HG03039 (cell line): ENCODE measurements around the gene PSMG3.

Experiments
- ATAC-seq: cut with Tn5 transposase; IDR thresholded peaks from one replicate; pipeline ENCODE4 v1.9.1; 2021; ENCODE audit warnings: mild to moderate bottlenecking, moderate library complexity; ENCODE audit not compliant: unreplicated experiment

PSMG3 gene

DNA sequence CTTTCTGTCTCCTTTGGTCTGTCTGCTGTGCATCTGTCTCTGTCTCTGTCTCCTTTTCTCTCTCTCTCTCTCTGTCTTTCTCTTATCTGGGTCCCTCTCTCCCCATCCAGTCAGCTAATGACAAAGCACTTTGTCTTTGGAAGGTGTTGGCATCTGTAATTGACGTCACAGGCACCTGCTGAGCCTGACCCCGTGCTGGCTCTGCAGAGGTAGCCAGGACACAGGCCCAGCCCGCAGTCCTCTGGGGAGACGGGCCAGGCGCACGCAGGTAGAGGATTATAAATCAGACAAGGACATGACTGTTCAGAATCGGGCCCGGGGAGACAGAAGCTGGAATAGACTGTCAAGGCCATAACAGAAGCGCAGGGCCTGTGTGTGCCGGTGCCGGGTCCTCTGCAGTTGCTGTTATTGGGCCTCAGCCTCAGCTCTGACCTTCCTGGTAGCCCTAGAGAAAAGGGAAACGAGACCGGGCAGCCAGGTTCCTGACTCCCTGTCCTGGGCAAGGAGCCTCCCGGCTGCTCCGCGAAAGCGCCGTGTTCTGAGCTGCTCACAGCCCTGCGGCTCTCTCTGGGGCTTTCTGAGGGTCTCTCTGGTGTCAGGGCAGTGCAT, 10.7 kb upstream of the PSMG3 start:
- ATAC-seq = no peak

DNA sequence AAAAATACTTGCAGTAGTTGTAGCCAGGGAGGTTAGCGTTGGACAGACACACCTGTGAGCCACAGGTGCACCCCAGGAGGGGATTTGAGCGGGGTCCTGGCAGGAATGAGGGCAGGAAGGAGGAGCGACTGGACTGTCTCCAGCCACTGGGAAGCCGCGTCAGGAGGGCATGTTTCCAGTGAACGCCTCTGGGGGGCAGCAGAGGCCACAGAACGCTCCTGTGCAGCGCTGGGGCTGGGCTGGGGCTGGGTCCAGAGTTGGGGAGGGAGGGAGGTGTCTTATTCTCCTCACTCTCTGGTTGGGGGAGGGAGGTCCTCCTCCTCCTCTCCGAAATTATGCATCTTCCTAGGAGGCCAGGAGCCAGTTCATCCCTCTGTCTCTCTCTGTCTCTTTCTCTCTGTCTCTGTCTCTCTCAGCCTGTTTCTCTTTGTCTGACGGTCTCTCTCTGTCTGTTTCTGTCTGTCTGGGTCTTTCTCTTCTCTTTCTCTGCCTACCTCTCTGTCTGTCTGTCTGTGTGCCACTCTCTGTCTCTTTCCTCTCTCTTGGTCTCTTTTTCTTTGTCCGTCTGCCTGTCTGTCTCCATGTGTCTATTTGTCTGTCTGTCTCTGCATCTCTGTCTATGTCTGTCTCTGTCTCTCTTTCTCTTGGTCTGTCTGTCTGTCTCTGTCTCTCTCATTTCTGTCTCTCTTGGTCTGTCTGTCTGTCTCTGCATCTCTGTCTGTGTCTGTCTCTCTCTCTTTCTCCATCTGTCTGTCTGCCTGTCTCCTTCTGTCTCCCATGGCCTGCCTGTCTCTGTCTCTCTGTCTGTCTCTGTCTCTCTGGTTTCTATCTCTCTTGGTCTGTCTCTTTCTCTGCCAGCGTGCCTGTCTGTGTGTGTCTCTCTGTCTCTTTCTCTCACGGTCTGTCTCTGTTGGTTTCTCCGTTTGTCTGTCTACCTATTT, 9.9 kb upstream of the PSMG3 start:
- peak; percentile 49 for ATAC-seq

DNA sequence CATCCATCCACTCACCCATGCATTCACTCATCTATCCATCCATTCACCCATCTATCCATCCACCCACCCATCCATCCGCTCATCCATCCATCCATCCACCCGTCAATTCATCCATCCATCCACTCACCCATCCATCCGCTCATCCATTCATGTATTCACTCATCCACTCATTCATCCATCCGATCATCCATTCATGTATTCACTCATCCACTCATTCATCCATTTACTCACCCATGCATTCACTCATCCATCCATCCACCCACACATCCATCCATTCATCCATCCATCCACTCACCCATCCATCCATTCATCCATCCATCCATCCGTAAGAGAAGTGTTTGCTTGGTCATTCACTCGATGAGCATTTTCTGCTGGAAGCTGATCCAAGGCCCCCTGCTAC, 8.7 kb upstream of the PSMG3 start:
- ATAC-seq = no peak

DNA sequence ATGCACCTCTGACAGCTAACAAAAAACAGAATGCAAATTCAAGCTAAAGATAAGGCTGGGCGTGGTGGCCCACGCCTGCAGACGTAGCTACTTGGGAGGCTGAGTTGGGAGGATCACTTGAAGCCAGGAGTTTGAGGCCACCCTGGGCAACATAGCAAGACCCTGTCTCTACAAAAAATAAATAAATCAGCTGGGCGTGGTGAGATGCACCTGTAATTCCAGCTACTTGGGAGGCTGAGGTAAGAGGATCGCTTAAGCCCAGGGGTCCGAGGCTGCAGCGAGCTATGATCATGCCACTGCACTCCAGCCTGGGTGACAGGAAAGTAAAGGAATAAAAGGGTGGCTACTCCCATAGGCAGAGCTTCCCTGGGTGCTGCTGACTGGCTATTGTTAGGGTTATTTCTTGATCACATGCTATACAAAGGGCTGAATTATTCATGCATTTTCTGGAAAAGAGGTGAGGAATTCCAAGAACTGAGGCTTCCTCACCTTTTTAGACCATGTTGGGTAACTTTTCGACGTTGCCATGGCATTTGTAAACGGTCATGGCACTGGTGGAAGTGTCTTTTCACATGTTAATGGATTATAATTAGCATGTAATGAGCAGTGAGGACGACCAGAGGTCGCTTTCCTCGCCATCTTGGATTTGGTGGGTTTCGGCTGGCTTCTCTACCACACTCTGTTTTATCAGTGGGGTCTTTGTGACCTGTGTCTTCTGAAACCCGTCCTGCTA, 6.9 kb upstream of the PSMG3 start:
- no peak for ATAC-seq

DNA sequence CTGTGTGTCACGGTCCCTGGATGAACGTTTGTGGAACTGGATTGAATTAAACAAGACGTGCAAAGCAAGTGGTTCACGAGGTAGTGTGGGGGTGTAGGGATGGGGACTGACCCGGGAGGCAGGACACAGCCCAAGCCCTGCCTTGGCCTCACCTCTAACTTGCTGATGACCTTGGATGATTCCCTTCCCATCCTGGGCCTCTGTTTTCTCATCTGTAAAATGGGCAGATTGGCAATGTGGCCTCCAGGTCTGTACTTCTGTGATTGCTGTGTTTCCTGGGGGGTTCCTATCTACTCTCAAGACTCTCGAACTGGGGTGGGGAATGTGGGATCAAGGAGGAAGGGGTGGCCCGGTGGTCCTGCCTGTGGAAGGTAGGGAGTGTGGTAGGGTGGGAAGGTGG, 6.0 kb upstream of the PSMG3 start:
- no peak for ATAC-seq

DNA sequence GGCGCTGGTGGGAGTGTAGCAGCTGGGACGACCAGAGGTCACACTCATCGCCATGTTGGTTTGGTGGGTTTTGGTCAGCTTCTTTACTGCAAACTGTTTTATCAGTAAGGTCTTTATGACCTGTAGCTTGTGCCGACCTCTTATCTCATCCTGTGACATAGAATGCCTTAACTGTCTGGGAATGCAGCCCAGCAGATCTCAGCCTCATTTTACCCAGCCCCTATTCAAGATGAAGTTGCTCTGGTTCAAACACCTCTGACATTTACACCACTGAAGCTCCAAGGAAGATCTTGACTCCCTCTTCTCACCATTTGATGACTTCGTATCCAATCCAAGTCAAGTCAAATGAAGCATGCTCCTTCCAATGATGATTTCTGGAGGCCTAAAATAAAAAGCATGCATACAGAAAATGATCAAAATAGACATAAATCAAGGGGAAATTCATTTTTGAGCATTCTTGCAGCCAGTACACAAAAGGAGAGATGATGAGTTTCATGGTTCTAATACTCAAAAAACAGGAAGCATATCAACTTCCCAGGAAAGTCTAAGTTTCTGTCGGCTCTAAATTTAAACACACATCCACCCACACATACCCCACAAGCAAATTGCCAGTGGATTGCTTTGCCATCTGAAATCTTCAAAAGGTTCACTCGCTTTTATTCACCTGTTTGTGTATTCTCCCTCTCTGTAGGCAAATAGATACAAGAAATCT, 2.4 kb upstream of the PSMG3 start:
- ATAC-seq = no peak

DNA sequence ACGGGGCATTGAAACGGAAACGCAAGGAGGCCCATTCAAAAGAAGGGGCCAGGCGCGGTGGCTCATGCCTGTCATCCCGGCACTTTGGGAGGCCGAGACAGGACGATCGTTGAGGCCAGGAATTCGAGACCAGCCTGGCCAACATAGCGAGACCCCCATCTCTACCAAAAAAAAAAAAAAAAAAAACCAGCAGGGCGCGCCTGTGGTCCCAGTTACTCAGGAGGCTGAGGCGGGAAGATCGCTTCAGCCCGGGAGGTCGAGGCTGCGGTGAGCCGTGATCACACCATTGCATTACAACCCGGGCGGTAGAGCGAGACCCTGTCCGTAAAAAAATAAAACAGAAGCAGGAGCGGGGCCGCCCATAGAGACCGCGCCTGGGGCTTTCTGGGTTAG, 396 bp downstream of the PSMG3 start:
- no peak for ATAC-seq

DNA sequence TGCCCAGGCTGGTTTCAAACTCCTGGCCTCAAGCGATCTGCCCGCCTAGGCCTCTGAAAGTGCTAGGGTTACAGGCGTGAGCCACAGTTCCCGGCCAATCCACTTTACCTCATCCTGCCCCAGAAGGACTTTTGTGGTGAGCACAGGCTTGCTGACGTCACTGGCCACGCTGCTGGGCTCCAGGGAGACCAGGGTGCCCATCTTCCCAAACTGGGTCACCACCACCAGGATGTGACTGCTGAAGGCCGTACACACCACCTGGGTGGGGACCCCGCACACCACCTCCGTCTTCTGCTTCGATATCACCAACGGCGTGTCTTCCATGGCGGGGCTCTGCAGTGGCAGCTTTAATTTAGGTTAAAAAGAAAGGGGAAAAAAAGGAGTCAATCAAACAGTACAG, 816 bp downstream of the PSMG3 start:
- ATAC-seq = no peak

DNA sequence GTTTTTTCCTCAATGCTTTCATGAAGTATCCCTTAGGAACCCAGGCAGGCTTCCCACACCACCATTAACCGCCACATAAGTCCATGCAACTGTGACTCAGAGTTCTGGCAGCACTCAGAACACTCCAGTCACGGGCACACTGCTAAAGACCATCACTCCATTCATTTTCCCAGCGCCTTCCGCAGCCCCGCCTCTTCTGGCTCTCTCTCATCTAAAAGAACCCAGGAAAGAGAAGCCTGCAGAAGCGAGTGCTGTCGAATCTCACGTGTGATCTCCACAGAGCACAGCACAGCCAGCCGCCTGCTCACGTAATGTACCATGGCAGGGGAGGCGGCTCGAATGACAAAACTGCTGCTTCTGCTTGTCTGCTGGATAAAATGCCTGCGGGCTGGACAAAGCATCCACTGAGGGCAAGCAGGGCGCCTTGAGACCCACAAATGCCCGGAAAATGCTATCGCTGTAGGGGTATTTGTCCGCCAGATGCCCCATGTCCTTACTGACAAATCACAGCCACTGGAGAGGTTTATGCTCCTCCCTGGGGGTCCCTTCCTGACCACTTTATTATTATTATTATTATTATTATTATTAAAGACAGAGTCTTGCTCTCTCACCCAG, 1.8 kb downstream of the PSMG3 start:
- no peak for ATAC-seq

DNA sequence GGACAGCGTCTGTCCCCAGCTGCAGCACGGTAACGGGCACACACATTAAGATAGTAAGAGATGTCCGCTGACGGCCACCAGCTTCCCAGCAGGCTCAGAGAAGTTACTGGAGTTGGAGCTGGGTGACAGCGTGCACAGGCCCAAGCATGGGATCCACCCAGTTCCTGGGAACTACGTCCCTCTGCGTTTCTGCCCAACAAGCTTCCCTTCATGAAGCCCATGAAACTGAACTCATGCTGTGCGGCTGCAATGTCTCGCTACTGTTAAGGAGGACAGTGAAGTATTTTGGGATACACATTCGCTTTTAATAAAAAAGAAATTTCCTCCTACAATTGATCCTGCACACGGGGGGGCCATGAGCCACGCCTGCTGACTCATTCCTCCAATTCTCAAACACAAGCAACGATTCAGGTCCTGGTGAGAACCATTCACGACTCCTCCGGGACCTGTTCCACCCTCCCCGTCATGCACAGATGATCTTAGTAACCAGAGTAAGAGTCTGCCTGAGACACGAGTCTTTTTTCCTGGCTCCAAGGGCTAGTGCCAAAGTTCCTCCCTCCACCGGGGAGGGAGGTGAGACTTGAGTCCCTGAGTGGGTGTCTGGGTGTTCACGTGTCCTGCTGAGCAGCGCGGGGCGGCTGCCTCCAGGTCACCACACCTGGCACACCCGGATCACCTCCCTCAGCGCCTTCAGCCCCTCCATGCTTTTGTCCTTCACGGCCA, 2.6 kb downstream of the PSMG3 start:
- ATAC-seq = no peak

DNA sequence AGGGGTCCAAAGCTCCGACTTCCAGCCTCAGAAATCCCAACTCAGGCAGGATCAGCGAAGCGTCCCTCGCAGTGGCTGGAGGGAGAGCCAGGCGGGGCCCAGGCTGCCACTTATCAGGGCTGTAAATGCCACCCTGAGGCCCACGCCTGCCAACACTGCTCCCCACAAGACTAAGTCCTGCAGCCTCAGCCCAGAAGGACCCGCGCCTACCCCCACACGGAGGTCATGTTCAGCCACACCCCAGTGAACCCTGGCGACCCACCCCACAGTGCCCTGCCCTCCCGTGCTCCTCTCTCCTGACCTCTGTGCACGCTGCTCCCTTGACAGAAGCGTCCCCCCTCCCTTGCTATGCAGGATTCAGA, 3.2 kb downstream of the PSMG3 start:
- no peak for ATAC-seq

DNA sequence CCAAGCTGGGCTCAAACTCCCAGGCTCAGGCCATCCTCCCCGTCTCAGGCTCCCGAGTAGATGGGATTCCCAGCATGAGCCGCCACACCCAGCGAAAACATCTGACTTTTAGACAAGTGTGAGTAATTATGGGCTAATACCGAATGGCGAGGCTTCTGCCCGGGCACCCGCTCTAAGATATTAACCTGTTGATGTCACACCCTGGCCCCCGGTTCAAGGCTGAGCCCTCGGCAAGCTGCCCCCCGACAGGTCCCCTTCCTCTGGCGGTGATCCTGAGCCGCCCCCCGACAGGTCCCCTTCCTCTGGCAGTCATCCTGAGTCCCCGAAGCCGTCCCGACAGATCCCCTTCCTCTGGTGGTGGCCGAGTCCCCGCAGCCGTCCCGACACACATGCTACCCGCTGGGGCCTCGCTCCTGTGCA, 5.2 kb downstream of the PSMG3 start:
- ATAC-seq = no peak

DNA sequence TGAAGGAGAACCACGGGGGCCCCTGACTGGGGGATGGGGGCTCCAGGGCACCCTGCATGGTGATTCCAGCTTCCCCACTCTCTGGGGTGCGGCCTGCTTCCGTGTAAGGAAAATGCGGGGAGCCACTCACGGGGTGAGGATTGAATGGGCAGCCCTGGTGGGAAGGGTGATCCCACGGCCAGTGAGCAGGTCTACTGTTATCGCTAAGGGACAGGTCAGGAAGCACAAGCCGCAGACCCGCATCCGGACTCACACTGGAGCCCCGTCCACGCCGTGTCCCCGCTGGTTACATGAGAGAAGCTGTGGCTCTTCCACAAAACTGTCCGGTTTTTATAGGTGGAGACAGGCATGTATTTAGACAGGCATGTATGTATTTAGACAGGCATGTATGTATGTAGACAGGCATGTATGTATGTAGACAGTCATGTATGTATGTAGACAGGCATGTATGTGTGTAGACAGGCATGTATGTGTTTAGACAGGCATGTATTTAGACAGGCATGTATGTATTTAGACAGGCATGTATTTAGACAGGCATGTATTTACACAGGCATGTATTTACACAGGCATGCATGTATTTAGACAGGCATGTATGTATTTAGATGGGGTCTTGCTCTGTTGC, 5.7 kb downstream of the PSMG3 start:
- no peak for ATAC-seq

DNA sequence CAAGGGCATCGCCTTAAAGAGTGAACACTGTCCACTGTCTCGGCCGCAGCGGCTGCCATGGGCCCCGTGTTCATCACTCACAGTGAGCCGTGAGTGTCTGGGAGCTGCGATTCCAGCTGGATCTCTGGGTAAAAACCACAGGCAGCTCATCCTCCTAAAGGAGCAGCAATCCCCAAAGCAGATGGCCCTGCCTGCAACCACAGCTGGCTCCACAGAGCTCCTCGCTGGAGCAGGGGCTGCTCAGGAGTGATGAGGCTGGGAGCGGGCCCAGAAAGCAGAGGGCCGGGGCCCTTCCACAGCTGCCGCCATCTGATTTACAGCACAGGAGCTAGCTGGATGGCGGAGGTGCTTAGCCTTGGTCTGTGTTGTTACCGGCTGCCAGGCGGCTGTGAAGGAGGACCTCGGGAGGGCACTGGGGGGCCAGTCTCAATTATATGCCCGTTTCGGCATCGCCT, 7.2 kb downstream of the PSMG3 start:
- no peak for ATAC-seq

DNA sequence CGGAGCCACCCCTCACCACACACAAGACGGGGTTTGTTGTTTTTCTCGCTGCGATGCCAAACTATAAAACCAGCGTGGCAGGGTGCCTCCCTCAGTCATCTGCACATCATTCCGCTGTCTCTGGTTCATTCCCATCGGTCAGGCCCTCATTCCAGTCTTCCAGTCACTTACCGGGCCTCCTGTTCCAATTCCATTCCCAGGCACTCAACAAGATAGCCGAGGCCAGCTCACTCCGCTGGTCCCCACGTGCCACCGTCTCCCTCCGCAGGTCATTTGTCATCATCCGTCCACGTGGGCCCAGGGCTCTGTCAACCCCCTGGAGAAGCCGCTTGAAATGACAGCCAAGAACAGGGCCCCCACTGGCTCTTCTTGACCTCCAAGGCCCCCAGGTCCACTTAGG, 7.7 kb downstream of the PSMG3 start:
- ATAC-seq = no peak

DNA sequence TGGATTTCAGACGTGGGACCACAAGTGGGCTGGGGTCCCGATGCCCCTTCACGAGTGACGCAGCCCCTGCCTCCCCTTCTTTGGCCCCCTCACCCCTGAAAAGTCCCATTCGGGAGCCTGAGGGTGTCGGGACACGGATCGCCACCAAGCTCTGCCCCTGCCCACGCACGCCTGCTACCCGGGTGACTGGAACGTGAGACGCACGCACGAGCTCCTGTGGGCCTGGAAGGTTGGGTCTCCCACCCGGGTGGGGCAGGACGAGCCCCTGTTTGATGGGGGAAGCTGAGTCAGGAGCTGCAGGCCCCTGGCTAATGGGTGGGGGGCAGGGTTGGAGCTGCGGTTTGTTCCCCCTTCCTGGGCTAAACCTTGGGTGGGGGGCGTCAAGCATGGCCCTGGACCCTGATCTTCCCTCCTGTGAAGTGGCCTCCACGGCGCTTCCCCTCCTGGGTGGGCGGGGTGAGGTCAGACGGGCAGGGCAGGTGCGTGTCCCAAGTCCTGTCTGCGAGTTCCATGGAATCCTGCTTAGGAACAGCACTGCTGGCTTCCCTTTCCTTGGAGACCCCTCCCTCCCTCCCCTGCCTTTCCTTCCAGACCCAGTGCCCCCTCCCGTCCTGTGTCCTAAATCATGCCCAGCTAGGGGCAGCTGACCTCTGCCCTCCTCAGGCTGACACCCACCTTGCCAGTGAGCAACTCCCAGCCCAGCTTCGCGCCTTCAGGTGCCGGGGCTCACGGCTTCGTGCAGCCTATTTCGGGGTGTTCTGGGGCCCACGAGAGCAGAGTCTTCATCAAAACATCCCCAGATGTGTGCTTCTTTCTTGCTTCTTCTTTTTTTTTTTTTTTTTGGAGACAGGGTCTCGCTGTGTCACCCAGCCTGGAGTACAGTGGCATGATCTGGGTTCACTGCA, 8.5 kb downstream of the PSMG3 start:
- ATAC-seq = no peak

DNA sequence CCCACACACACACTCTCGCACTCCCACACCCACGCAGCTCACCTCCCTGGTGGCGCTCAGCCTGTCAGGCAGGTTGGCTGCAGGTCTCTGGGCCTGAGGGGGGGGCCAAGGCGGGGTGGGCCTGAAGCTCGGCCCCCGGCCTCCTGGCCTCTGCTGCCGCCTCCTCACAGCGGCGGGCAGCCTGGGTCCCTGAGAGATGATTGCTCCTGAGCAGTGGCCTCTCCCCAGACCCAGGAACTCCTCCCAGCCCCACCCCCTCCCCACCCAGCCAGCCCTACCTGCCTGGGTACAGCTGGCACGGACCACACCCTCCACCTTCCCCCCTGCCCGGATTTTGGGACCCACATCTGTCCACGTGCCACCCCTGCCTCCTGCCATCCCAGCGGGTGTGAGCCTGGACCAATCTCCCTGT, 9.2 kb downstream of the PSMG3 start:
- ATAC-seq = no peak
